Uterus (tissue), 4 donors: ENCODE measurements around the gene DCTD. TPM values are rescaled to one million over a fixed set of nuclear protein-coding genes. Genes with fewer than 3 reads are reported as not detected.

Experiments
- DNase-seq, 2 donors: peaks; one replicate each; pipeline ENCODE4 v3.0.0-alpha.2; 2019 to 2020
- H3K27ac ChIP-seq, 2 donors: fragments of 200-600 bp; sonication (generic); 1 replicate in 1 of 2; 2 replicates in 1 of 2; pipeline ENCODE4 v1.5.1; 2016 to 2018
- H3K27me3 ChIP-seq, 2 donors: fragments of 200-600 bp; sonication (generic); one replicate each; pipeline ENCODE4 v1.5.1; 2018 to 2019; ENCODE audit warnings: control low read depth in 1 of 2
- H3K36me3 ChIP-seq, 2 donors: fragments of 200-600 bp; sonication (generic); one replicate each; pipeline ENCODE4 v1.5.1; 2019; ENCODE audit warnings: control low read depth in 1 of 2
- H3K4me1 ChIP-seq, 2 donors: fragments of 200-600 bp; sonication (generic); one replicate each; pipeline ENCODE4 v1.5.1; 2018 to 2019; ENCODE audit warnings: control low read depth in 1 of 2
- H3K4me3 ChIP-seq, 2 donors: fragments of 200-600 bp; sonication (generic); 1 replicate in 1 of 2; 2 replicates in 1 of 2; pipeline ENCODE4 v1.5.1; 2018 to 2019; ENCODE audit warnings: mild to moderate bottlenecking in 1 of 2
- H3K9me3 ChIP-seq, 2 donors: fragments of 200-600 bp; sonication (generic); one replicate each; pipeline ENCODE4 v1.5.1; 2019; ENCODE audit warnings: control low read depth in 1 of 2
- POLR2A ChIP-seq, 2 donors: fragments of 450-650 bp; IDR thresholded peaks; one replicate each; pipeline ENCODE4 v1.6.1; 2016; ENCODE audit warnings: antibody characterized with exemption in 2 of 2, mild to moderate bottlenecking in 1 of 2, moderate library complexity in 1 of 2
- intact Hi-C: fragments of 100-400 bp; cut with DNase I; formaldehyde crosslinking; loops from one replicate; pipeline ENCODE4 v1.15.1; 2023; ENCODE audit warnings: low total_unique reads
- total RNA-seq, 4 donors: library from RNA; depleted of rRNA in 3 of 4; stranded (reverse); fragments of >200 nt in 3 of 4; gene quantifications; one replicate each; pipeline versions ENCODE4 v1.1.0 to v1.2.4, GENCODE V29; 2014 to 2023
- TF ChIP-seq, protein P1 (sequence below), 4 experiments: fragments of 200-600 bp in 2 of 4; fragments of 450-650 bp in 2 of 4; sonication (generic) in 2 of 4; IDR thresholded peaks; one replicate each; pipeline ENCODE4 v1.5.1; 2016 to 2019; ENCODE audit warnings: antibody characterized with exemption in 4 of 4, mild to moderate bottlenecking in 2 of 4, moderate library complexity in 1 of 4
- donor health status: DM: yes; HTN: yes; CAD: no.

Gene DCTD
- total RNA-seq, 4 donors from 2014 or later, result 49.7 to 131 (median 73.4) TPM

DNA sequence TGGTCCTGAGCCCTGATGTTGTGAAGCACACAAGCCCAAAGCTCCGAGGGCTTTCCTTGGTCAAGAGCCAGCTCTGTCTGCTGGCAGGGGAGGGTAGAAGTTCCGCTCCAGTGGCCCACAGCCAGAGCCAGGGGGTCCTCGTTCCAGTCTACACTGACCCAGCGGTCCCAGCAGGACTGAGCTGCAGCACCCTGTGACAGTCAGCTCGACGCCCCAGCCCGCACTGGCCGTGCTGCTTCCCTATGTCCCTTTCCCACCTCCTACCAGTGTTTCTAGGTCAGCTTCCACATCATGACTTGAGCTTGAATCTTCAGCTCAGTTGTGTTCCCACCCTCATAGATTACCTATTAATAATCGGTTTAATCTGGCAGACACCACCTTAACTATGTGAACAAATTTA, 22.5 kb upstream of the DCTD start:
- DNase-seq, result no peak
- Histone ChIP-seq H3K27me3 (no peaks in the 10 kb centered on the region), H3K36me3 (no peaks in the 10 kb centered on the region), H3K27ac (no peak overlapping the region), H3K4me3 (no peak overlapping the region), H3K4me1 (no peaks in the 10 kb centered on the region), H3K9me3 (no peaks in the 10 kb centered on the region)
- TF ChIP-seq, protein P1, sequence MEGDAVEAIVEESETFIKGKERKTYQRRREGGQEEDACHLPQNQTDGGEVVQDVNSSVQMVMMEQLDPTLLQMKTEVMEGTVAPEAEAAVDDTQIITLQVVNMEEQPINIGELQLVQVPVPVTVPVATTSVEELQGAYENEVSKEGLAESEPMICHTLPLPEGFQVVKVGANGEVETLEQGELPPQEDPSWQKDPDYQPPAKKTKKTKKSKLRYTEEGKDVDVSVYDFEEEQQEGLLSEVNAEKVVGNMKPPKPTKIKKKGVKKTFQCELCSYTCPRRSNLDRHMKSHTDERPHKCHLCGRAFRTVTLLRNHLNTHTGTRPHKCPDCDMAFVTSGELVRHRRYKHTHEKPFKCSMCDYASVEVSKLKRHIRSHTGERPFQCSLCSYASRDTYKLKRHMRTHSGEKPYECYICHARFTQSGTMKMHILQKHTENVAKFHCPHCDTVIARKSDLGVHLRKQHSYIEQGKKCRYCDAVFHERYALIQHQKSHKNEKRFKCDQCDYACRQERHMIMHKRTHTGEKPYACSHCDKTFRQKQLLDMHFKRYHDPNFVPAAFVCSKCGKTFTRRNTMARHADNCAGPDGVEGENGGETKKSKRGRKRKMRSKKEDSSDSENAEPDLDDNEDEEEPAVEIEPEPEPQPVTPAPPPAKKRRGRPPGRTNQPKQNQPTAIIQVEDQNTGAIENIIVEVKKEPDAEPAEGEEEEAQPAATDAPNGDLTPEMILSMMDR (IDR thresholded peaks at IDR 0.05), result no peak
- no peak for TF ChIP-seq POLR2A (IDR thresholded peaks at IDR 0.05)
- intact Hi-C loops, result loop anchor here (5.0 kb wide), 1 partner anchor 323 kb away; no protein-coding TSS in a partner anchor

DNA sequence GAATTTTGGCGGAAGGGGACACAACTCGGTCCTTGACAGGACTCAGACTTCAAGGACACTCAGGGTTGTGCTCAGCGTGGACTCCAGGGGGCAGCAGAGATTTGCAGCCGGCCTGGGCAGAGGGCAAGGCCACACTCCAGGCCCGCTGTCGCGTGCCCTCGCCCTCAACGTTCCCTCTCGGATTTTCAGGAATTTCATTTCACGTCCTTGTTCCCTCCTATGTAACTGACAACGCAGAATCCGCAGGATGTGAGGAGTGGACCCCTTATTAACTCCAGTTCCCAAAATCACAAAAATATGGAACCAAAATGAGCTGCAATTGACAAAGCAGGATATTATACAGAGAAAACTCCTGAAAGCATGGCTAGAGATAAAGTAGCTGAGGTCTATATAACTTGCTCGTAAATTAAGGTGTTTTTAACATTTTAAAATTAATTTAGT, 21.0 kb upstream of the DCTD start:
- no peaks in the 10 kb centered on the region for H3K9me3 ChIP-seq
- TF ChIP-seq, protein P1 (IDR thresholded peaks at IDR 0.05), result peak; percentile 75 to 85 (median 79)
- no peak for TF ChIP-seq POLR2A (IDR thresholded peaks at IDR 0.05)
- H3K27ac ChIP-seq, result no peak overlapping the region
- no peaks in the 10 kb centered on the region for H3K36me3 ChIP-seq
- peak; percentile 54 to 61 for DNase-seq
- no peaks in the 10 kb centered on the region for H3K4me1 ChIP-seq
- no peaks in the 10 kb centered on the region for H3K27me3 ChIP-seq
- intact Hi-C loops, result loop anchor here (5.0 kb wide), 1 partner anchor 324 kb away; no protein-coding TSS in a partner anchor
- no peak overlapping the region for H3K4me3 ChIP-seq

DNA sequence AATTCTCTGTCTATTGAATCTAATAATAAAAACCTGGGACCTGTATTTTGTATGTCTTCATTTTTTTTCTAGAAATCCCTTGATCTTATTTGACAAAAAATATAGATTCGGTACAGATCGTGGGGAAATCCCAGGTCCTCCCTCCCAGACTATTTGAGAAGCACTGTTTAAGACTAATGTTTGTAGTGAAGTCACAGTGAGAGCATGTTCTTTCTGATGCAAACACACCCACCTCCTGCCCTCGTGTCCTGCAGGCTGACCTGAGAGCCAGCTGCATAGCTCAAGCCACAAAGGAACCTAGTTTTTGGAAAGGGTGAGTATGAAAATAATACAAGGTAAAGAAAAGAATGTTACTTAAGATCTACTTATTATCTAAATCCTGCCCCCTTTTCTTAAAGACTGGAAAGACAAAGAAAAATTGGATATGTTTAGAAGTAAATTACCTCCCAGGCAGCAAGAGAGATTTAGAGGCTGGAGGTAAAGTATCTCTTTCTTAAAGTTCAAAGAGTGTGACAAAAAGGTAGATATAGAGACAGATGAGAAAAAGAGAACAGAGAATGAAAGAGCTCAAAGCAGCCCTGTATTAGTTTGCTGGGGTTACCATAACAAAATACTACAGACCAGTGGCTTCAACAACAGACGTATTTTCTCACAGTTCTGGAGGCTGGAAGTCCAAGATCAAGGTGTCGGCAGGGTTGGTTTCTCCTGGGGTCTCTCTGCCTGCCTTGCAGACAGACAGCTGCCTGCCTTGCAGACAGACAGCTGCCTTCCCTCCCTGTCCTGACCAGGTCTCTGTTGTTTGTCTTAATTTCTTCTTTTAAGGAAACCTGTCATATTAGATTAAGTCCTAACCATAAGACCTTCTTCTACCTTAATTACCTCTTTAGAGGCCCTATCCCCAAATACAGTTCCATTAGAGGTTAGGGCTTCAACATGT, 20.4 kb upstream of the DCTD start:
- Histone ChIP-seq H3K27ac (no peak overlapping the region), H3K9me3 (no peaks in the 10 kb centered on the region), H3K36me3 (no peaks in the 10 kb centered on the region), H3K4me3 (no peak overlapping the region), H3K4me1 (no peaks in the 10 kb centered on the region), H3K27me3 (no peaks in the 10 kb centered on the region)
- DNase-seq, result no peak
- TF ChIP-seq, protein P1 (IDR thresholded peaks at IDR 0.05), result no peak
- TF ChIP-seq POLR2A (IDR thresholded peaks at IDR 0.05), result no peak
- intact Hi-C loops, result loop anchor here (5.0 kb wide), 1 partner anchor 325 kb away; no protein-coding TSS in a partner anchor

DNA sequence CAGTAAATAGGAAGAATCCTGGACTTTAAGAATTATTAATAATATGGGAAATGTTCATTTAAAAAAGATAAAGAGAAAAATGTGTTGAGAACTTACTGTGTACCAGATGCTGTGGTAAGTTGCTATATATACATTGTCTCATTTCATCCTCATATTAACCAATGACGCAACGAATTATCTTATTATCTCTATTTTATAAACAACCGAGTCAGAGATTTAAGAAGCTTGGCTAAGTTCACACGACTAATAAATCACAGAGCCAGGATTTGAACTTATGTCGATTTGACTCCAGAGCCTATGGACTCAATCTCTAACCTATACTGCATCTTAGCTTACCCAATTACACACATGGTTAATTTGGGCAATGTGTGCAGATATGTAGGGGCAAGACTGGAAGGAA, 15.5 kb upstream of the DCTD start:
- H3K4me1 ChIP-seq, result no peaks in the 10 kb centered on the region
- H3K36me3 ChIP-seq, result no peaks in the 10 kb centered on the region
- intact Hi-C loops, result no loop called here
- TF ChIP-seq, protein P1 (IDR thresholded peaks at IDR 0.05), result no peak
- no peak for TF ChIP-seq POLR2A (IDR thresholded peaks at IDR 0.05)
- H3K27ac ChIP-seq, result no peak overlapping the region
- H3K27me3 ChIP-seq, result no peaks in the 10 kb centered on the region
- DNase-seq, result no peak
- no peak overlapping the region for H3K4me3 ChIP-seq
- H3K9me3 ChIP-seq, result no peaks in the 10 kb centered on the region

DNA sequence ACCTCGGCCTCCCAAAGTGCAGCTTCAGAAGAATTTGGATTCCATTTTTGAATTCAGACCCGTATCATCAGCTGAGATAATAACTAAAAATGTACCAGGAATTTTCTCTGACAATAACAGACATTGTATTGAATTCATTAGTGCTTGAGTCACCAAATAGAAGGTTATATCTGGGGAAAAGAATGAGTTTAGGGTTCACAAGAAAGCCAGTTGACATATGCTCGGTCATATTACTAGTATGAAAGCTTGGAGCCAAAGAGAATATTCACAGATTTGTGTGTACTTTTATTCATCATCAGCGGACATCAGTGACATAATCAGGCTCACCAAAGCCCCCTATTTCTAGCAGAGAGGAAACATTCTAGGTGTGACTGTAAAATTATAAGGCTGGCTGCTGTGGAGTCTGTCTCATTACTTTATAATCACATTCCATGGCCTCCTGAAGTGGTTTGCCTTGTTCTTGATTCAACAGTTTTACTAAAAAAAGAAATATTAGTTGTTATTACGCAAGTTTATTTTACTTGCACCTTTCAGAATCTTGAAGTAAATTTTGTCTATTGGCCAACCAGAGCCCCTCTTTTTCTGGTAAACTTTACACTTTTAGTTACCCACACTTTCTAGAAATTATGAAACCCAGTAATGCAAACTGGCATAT, 14.6 kb upstream of the DCTD start:
- intact Hi-C loops, result no loop called here
- TF ChIP-seq, protein P1 (IDR thresholded peaks at IDR 0.05), result no peak
- no peak for TF ChIP-seq POLR2A (IDR thresholded peaks at IDR 0.05)
- no peak overlapping the region for H3K4me3 ChIP-seq
- DNase-seq, result no peak
- no peaks in the 10 kb centered on the region for H3K4me1 ChIP-seq
- H3K9me3 ChIP-seq, result no peaks in the 10 kb centered on the region
- H3K36me3 ChIP-seq, result no peaks in the 10 kb centered on the region
- H3K27ac ChIP-seq, result no peak overlapping the region
- no peaks in the 10 kb centered on the region for H3K27me3 ChIP-seq
